ENCODE results near the gene TMEM175.

DNA sequence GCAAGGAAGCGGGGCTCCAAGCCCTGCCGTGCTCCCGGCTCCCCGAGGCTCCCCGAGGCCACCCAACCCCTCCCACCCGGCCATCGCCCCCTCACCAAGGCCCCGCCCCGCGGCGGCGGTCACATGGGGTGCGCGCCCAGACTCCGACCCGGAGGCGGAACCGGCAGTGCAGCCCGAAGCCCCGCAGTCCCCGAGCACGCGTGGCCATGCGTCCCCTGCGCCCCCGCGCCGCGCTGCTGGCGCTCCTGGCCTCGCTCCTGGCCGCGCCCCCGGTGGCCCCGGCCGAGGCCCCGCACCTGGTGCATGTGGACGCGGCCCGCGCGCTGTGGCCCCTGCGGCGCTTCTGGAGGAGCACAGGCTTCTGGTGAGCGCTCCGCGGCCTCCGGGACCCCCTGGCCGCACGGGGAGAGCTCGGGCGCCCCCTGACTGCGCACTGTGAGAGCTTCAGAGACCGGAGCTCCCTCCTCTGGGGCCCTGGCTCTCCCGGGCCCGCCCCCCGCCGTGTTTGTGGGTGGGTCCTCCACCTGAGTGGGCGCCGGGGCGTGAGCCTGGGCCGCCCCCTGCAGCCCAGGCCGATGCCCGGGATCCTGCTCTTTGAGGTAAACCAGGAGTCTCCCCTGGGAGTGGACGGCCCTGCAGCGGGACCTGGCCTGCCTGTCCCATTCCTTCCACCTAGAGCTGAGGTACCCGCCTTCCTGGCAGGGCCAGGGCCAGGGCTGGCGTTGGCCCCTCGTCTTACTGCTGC is 54.8 kb downstream of the TMEM175 start, which contains the start of gene IDUA:
- TF ChIP-seq FOXK2 (IDR thresholded peaks at IDR 0.05), result no peak
- 0 out of 2 replicates have a peak, but pooled peaks have one; percentile 5 for TF ChIP-seq L3MBTL2 (conservative IDR thresholded peaks at IDR 0.05)
- no peak for TF ChIP-seq FOXA1 (IDR thresholded peaks at IDR 0.05)
- TF ChIP-seq ZNF384 (IDR thresholded peaks at IDR 0.05), result no peak
- no peak for TF ChIP-seq FOXM1 (IDR thresholded peaks at IDR 0.05; ENCODE audit: borderline replicate concordance)

Measured in HEK293T (cell line).